Activated B cell treated with CpG ODN at 0.5 μM for 24 hours (primary cell): ENCODE data around the gene CRBN. TPM values are rescaled to one million over a fixed set of nuclear protein-coding genes. Genes with fewer than 3 reads are reported as not detected.

ENCODE experiments used
- ATAC-seq: fragments of 200-7000 bp; cut with Tn5 transposase; one replicate; pipeline ENCODE4 v1.10.0; 2021; ENCODE audit warnings: low read depth, mild to moderate bottlenecking, moderate library complexity
- CTCF ChIA-PET: fragments of 350-600 bp; sonication (Branson Sonifier 250); formaldehyde crosslinking; loops from one replicate; lab custom pipeline; 2021; ENCODE audit warnings: antibody characterized with exemption; lab: Charles Lee
- POLR2A ChIA-PET: fragments of 350-600 bp; sonication (Branson Sonifier 250); formaldehyde crosslinking; loops from one replicate; lab custom pipeline; 2021; ENCODE audit warnings: antibody characterized with exemption; lab: Charles Lee
- DNase-seq: peaks from one replicate; pipeline ENCODE4 v3.0.0; 2022
- H3K27ac Mint-ChIP-seq: one replicate; pipeline ENCODE4 v1.8.0; 2020; ENCODE audit warnings: mixed read lengths
- H3K27me3 Mint-ChIP-seq: one replicate; pipeline ENCODE4 v1.8.0; 2021; ENCODE audit warnings: mixed read lengths
- H3K36me3 Mint-ChIP-seq: one replicate; pipeline ENCODE4 v1.8.0; 2021; ENCODE audit warnings: low read depth, mixed read lengths
- H3K4me1 Mint-ChIP-seq: one replicate; pipeline ENCODE4 v1.8.0; 2021; ENCODE audit warnings: mixed read lengths
- H3K4me3 Mint-ChIP-seq: one replicate; pipeline ENCODE4 v1.8.0; 2020; ENCODE audit warnings: mild to moderate bottlenecking, mixed read lengths
- H3K9me3 Mint-ChIP-seq: one replicate; pipeline ENCODE4 v1.8.0; 2020; ENCODE audit warnings: mixed read lengths
- CTCF ChIP-seq: fragments of 200-600 bp; IDR thresholded peaks from one replicate; pipeline ENCODE4 v1.8.0; 2022; ENCODE audit warnings: antibody characterized with exemption, mild to moderate bottlenecking
- intact Hi-C: fragments of 100-400 bp; cut with micrococcal nuclease; formaldehyde crosslinking; loops from one replicate; pipeline ENCODE4 v1.15.1; 2024
- total RNA-seq: library from RNA; stranded (reverse); gene quantifications from 2 replicates; pipeline ENCODE4 v1.2.3, GENCODE V29; 2022

CRBN gene
- total RNA-seq, 1 donor from 2014 or later, result 58.2 TPM

DNA sequence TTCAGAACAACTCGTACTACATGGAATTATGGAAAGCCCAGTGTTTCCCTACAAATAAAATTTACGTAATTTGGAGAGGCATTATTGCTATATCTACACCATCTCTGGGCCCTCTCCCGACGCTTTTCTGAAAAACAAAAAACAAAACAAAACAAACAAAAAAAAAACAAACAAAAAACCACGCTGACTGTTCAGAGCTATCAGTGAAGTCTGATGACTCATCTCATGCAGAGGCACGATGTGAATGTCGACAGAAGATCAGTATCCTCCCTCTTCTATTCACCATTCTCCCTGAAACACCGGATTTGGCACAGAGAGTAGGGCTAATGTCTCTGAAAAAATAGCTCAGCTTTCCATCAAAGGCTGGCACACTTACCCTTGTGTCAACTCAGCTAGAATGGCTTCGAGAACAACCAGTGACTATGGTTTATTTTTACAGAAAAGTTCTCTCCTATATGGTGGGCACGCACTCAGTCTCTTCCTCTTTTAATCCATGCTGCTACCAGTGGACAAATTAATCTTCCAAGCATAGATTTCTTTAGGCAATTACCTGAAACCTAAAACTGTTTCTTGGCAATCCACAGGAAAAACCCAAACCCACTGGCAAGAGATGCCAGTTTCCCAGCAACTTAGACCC lies 1.5 kb downstream of the CRBN start:
- POLR2A ChIA-PET, result no interaction called here
- TF ChIP-seq CTCF, result no peak
- peaks cover 51% of the 10 kb centered on the region for H3K4me1 Mint-ChIP-seq
- H3K27ac Mint-ChIP-seq, result no peak overlapping the region
- peaks cover 36% of the 10 kb centered on the region for H3K36me3 Mint-ChIP-seq
- intact Hi-C loops, result loop anchor here (5.0 kb wide), 1 partner anchor 411 kb away; no protein-coding TSS in a partner anchor
- no peaks in the 10 kb centered on the region for H3K27me3 Mint-ChIP-seq
- DNase-seq (no peak), ATAC-seq (no peak)
- CTCF ChIA-PET, result interaction anchor here (1.2 kb wide), 1 partner anchor 19 kb away, joined by 4 read pairs; no protein-coding TSS in a partner anchor
- H3K9me3 Mint-ChIP-seq, result no peaks in the 10 kb centered on the region
- H3K4me3 Mint-ChIP-seq, result peak overlapping the region; percentile 91

- Mint-ChIP-seq H3K27ac (no peak overlapping the region), H3K4me1 (peaks cover 45% of the 10 kb centered on the region), H3K4me3 (no peak overlapping the region), H3K9me3 (no peaks in the 10 kb centered on the region), H3K36me3 (peaks cover 68% of the 10 kb centered on the region), H3K27me3 (no peaks in the 10 kb centered on the region)
- intact Hi-C loops, result loop anchor here (5.0 kb wide), 1 partner anchor 85 kb away; no protein-coding TSS in a partner anchor
- ATAC-seq (no peak), DNase-seq (no peak)
- CTCF ChIA-PET, result no interaction called here
- TF ChIP-seq CTCF, result no peak
- POLR2A ChIA-PET, result no interaction called here
These were observed 6.9 kb downstream of the CRBN start for GRCh38 chr3:3172627-3173026.

DNA sequence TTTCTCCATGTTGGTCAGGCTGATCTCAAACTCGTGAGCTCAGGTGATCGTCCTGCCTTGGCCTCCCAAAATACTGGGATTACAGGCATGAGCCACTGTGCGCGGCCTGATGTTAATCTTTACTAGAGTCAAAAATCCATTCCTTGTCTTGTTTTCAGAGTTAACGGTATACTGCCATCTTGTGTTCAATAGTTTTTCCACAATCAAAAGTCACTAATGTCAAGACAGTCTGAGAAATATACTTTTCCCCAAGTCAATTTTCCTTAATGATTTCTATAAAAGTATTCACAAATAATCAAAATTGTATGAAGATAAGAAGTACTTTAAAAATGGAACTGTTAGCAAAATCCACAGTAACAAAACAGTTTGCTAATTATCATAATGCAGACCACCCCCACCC lies 8.5 kb downstream of the CRBN start:
- ChIA-PET POLR2A (no interaction called here), CTCF (interaction anchor here (0.6 to 1.7 kb wide), 2 partner anchors 8 to 1277 kb away, joined by 4 to 5 read pairs; partner anchors contain the start of gene CRBN)
- intact Hi-C loops, result loop anchor here (5.0 kb wide), 1 partner anchor 84 kb away; no protein-coding TSS in a partner anchor
- H3K9me3 Mint-ChIP-seq, result no peaks in the 10 kb centered on the region
- H3K27ac Mint-ChIP-seq, result no peak overlapping the region
- ATAC-seq (no peak), DNase-seq (no peak)
- TF ChIP-seq CTCF, result no peak
- peaks cover 74% of the 10 kb centered on the region for H3K36me3 Mint-ChIP-seq
- H3K4me3 Mint-ChIP-seq, result no peak overlapping the region
- peaks cover 34% of the 10 kb centered on the region for H3K4me1 Mint-ChIP-seq
- no peaks in the 10 kb centered on the region for H3K27me3 Mint-ChIP-seq

GRCh38 chr3:3165650-3166049 lies 13.8 kb downstream of the CRBN start:
- Mint-ChIP-seq H3K9me3 (no peaks in the 10 kb centered on the region), H3K27ac (no peak overlapping the region), H3K27me3 (no peaks in the 10 kb centered on the region), H3K4me1 (no peaks in the 10 kb centered on the region), H3K4me3 (no peak overlapping the region), H3K36me3 (peaks cover 73% of the 10 kb centered on the region)
- intact Hi-C loops, result no loop called here
- CTCF ChIA-PET, result no interaction called here
- POLR2A ChIA-PET, result no interaction called here
- no peak for DNase-seq
- no peak for TF ChIP-seq CTCF
- ATAC-seq, result no peak

GRCh38 chr3:3165241-3165640 lies 14.2 kb downstream of the CRBN start:
- peaks cover 75% of the 10 kb centered on the region for H3K36me3 Mint-ChIP-seq
- POLR2A ChIA-PET, result no interaction called here
- H3K27me3 Mint-ChIP-seq, result no peaks in the 10 kb centered on the region
- CTCF ChIA-PET, result no interaction called here
- ATAC-seq (no peak), DNase-seq (no peak)
- H3K27ac Mint-ChIP-seq, result no peak overlapping the region
- TF ChIP-seq CTCF, result no peak
- no peak overlapping the region for H3K4me3 Mint-ChIP-seq
- H3K4me1 Mint-ChIP-seq, result no peaks in the 10 kb centered on the region
- intact Hi-C loops, result no loop called here
- H3K9me3 Mint-ChIP-seq, result no peaks in the 10 kb centered on the region
